Measurements from ENCODE around the gene KCNIP4. TPM values are rescaled to one million over a fixed set of nuclear protein-coding genes. Genes with fewer than 3 reads are reported as not detected.
"Not testable (repeated sequence)": the region's sequence is repeated elsewhere in the genome, so short reads cannot be mapped to it uniquely, and the experiment has no call there.

Gene KCNIP4
- total RNA-seq, 4 donors from 2014 or later = 2.5 TPM; not detected in 2

GRCh38 chr4:20761382-20761781 is 1187.2 kb downstream of the KCNIP4 start:
- in situ Hi-C loops (cut with MboI; ENCODE audit: low pct_ligation_motif_present in 1 of 4, low pct_unique_long_range_greater_than_20kb in 1 of 4, low sequenced_read_pairs in 3 of 4) = loop anchor here in 3 of 4 donors (25.0 kb wide), 1 partner anchor 701 kb away; no protein-coding TSS in a partner anchor

GRCh38 chr4:20760053-20760452 is 1188.5 kb downstream of the KCNIP4 start:
- WGBS, 2 donors (ENCODE audit: low coverage in 1 of 2) = 79% methylated on average over 2 of the region's 2 CpGs; no CpG with 5 or more reads in 1 of the 2 donors
- no peaks in the 10 kb centered on the region for H3K27me3 ChIP-seq
- in situ Hi-C loops (cut with MboI; ENCODE audit: low pct_ligation_motif_present in 1 of 4, low pct_unique_long_range_greater_than_20kb in 1 of 4, low sequenced_read_pairs in 3 of 4) = loop anchor here in 3 of 4 donors (25.0 kb wide), 1 partner anchor 702 kb away; no protein-coding TSS in a partner anchor
- H3K9me3 ChIP-seq = no peaks in the 10 kb centered on the region
- no peak overlapping the region for H3K4me3 ChIP-seq
- H3K4me1 ChIP-seq = no peaks in the 10 kb centered on the region
- intact Hi-C loops (cut with DNase I; ENCODE audit: low total_unique reads) = no loop called here
- H3K27ac ChIP-seq = no peak overlapping the region
- no peak for TF ChIP-seq POLR2A (IDR thresholded peaks at IDR 0.05)
- no peak for TF ChIP-seq EP300 (IDR thresholded peaks at IDR 0.05; ENCODE audit: low read depth)
- no peak for TF ChIP-seq CTCF (IDR thresholded peaks at IDR 0.05)
- no peak for TF ChIP-seq POLR2AphosphoS5 (IDR thresholded peaks at IDR 0.05)
- DNase-seq = no peak
- no peaks in the 10 kb centered on the region for H3K36me3 ChIP-seq

More at GRCh38 chr4:20761382-20761781, 1187.2 kb downstream of the KCNIP4 start:
- Histone ChIP-seq H3K27ac (no peak overlapping the region), H3K27me3 (no peaks in the 10 kb centered on the region), H3K9me3 (no peaks in the 10 kb centered on the region), H3K4me3 (no peak overlapping the region), H3K4me1 (no peaks in the 10 kb centered on the region), H3K36me3 (no peaks in the 10 kb centered on the region)
- TF ChIP-seq CTCF (IDR thresholded peaks at IDR 0.05) (no peak), EP300 (IDR thresholded peaks at IDR 0.05; ENCODE audit: low read depth) (no peak)
- no peak for DNase-seq
- intact Hi-C loops (cut with DNase I; ENCODE audit: low total_unique reads) = no loop called here

- Histone ChIP-seq H3K27me3 (no peaks in the 10 kb centered on the region), H3K36me3 (no peaks in the 10 kb centered on the region), H3K9me3 (no peaks in the 10 kb centered on the region), H3K4me3 (no peak overlapping the region), H3K27ac (no peak overlapping the region), H3K4me1 (peaks cover 0 to 5% (median 0%) of the 10 kb centered on the region in 4 donors)
- 13 to 34% methylated on average over 1 of the region's 1 CpG for WGBS, 2 donors (ENCODE audit: low coverage in 1 of 2)
- in situ Hi-C loops (cut with MboI; ENCODE audit: low pct_ligation_motif_present in 1 of 4, low pct_unique_long_range_greater_than_20kb in 1 of 4, low sequenced_read_pairs in 3 of 4) (loop anchor here in 3 of 4 donors (25.0 kb wide), 1 partner anchor 708 kb away; no protein-coding TSS in a partner anchor), intact Hi-C loops (cut with DNase I; ENCODE audit: low total_unique reads) (no loop called here)
- no peak for TF ChIP-seq POLR2A (IDR thresholded peaks at IDR 0.05)
- no peak for TF ChIP-seq EP300 (IDR thresholded peaks at IDR 0.05; ENCODE audit: low read depth)
- no peak for TF ChIP-seq POLR2AphosphoS5 (IDR thresholded peaks at IDR 0.05)
- no peak for TF ChIP-seq CTCF (IDR thresholded peaks at IDR 0.05)
- DNase-seq = no peak
Measured at GRCh38 chr4:20754036-20754435, 1194.5 kb downstream of the KCNIP4 start.

- intact Hi-C loops (cut with DNase I; ENCODE audit: low total_unique reads) = no loop called here
- H3K27me3 ChIP-seq = no peaks in the 10 kb centered on the region
- in situ Hi-C loops (cut with MboI; ENCODE audit: low pct_ligation_motif_present in 1 of 4, low pct_unique_long_range_greater_than_20kb in 1 of 4, low sequenced_read_pairs in 3 of 4) = loop anchor here in 3 of 4 donors (25.0 kb wide), 1 partner anchor 710 kb away; no protein-coding TSS in a partner anchor
- H3K4me3 ChIP-seq = no peak overlapping the region
- no peak for DNase-seq
- no peaks in the 10 kb centered on the region for H3K36me3 ChIP-seq
- H3K4me1 ChIP-seq = peaks cover 0 to 5% (median 0%) of the 10 kb centered on the region in 4 donors
- WGBS, 2 donors (ENCODE audit: low coverage in 1 of 2) = 75 to 80% methylated on average over 3 of the region's 3 CpGs
- TF ChIP-seq POLR2A (IDR thresholded peaks at IDR 0.05) = no peak
- no peak for TF ChIP-seq CTCF (IDR thresholded peaks at IDR 0.05)
- no peak for TF ChIP-seq POLR2AphosphoS5 (IDR thresholded peaks at IDR 0.05)
- no peak for TF ChIP-seq EP300 (IDR thresholded peaks at IDR 0.05; ENCODE audit: low read depth)
- H3K27ac ChIP-seq = no peak overlapping the region
- H3K9me3 ChIP-seq = no peaks in the 10 kb centered on the region
Measured at GRCh38 chr4:20752641-20753040, 1195.9 kb downstream of the KCNIP4 start.

GRCh38 chr4:20746000-20746399 is 1202.6 kb downstream of the KCNIP4 start:
- DNase-seq; H3K27ac ChIP-seq; H3K27me3 ChIP-seq; intact Hi-C loops (cut with DNase I; ENCODE audit: low total_unique reads); H3K4me1 ChIP-seq; in situ Hi-C loops (cut with MboI; ENCODE audit: low pct_ligation_motif_present in 1 of 4, low pct_unique_long_range_greater_than_20kb in 1 of 4, low sequenced_read_pairs in 3 of 4); H3K4me3 ChIP-seq; H3K9me3 ChIP-seq; H3K36me3 ChIP-seq: not testable (repeated sequence)
- 86 to 96% methylated on average over 4 of the region's 4 CpGs for WGBS, 2 donors (ENCODE audit: low coverage in 1 of 2)

Measured in transverse colon (tissue), 4 donors.